Measurements from ENCODE around the gene CSTB.

DNA sequence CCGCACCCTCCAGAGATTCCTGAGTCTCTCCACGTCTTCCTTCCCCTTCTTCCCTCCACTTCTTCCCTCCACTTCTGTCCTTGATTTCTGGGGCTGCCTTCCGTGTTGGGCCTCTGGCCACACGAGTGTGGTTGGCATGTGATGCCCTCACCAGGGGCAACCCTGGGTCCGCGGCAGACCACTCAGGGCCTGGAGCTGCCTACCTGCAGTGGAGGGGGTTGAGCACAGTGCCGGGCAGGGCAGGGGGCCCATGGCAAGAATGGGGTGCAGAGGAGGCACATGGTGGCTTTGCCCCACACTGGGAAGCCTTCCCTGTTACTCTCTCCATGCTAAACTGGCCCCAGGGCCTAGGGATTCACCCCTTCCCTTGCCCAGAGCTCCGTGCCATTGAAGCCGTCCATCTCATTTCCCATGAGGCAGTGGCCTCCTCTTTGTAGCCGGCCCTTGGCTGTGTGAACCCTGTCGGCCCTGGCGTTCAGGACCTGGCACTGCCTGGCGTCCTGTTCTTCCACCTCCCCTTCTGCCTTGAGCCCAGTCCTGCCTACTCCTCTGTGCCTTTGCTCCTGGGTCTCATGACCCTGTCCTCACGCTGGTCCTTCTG is 26.7 kb upstream of the CSTB start:
- no peak for TF ChIP-seq ZEB2 (tag by site-specific recombination; IDR thresholded peaks at IDR 0.05)
- TF ChIP-seq ZNF76 (tag by site-specific recombination; IDR thresholded peaks at IDR 0.05; ENCODE audit: borderline replicate concordance, low read depth): no peak
- TF ChIP-seq, protein P1, sequence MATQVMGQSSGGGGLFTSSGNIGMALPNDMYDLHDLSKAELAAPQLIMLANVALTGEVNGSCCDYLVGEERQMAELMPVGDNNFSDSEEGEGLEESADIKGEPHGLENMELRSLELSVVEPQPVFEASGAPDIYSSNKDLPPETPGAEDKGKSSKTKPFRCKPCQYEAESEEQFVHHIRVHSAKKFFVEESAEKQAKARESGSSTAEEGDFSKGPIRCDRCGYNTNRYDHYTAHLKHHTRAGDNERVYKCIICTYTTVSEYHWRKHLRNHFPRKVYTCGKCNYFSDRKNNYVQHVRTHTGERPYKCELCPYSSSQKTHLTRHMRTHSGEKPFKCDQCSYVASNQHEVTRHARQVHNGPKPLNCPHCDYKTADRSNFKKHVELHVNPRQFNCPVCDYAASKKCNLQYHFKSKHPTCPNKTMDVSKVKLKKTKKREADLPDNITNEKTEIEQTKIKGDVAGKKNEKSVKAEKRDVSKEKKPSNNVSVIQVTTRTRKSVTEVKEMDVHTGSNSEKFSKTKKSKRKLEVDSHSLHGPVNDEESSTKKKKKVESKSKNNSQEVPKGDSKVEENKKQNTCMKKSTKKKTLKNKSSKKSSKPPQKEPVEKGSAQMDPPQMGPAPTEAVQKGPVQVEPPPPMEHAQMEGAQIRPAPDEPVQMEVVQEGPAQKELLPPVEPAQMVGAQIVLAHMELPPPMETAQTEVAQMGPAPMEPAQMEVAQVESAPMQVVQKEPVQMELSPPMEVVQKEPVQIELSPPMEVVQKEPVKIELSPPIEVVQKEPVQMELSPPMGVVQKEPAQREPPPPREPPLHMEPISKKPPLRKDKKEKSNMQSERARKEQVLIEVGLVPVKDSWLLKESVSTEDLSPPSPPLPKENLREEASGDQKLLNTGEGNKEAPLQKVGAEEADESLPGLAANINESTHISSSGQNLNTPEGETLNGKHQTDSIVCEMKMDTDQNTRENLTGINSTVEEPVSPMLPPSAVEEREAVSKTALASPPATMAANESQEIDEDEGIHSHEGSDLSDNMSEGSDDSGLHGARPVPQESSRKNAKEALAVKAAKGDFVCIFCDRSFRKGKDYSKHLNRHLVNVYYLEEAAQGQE (tag by site-specific recombination; IDR thresholded peaks at IDR 0.05): no peak
- TF ChIP-seq CTCF (tag by site-specific recombination; IDR thresholded peaks at IDR 0.05): no peak
